ENCODE data around the gene GATAD2B.
"Not testable (repeated sequence)": the region's sequence is repeated elsewhere in the genome, so short reads cannot be mapped to it uniquely, and the experiment has no call there.

GATAD2B gene

GRCh38 chr1:153921803-153922075, 1.0 kb downstream of the GATAD2B start:
- POLR2A ChIA-PET = interaction anchor here (0.6 to 2.6 kb wide), 4 partner anchors 18 to 69 kb away, joined by 3 to 16 read pairs (median 6); partner anchors contain the start of genes DENND4B and RPS27
- DNase-seq (ENCODE audit: extremely low spot score) = no peak
- CTCF ChIA-PET = interaction anchor here (0.7 to 13.6 kb wide), 9 partner anchors 8 to 124 kb away, joined by 3 to 108 read pairs (median 5); partner anchors contain the start of genes DENND4B and JTB
- TF ChIP-seq CTCF (IDR thresholded peaks at IDR 0.05; ENCODE audit: control extremely low read depth, extremely low read depth, low read depth, missing control alignments) = no peak

GRCh38 chr1:153921080-153921802, 1.5 kb downstream of the GATAD2B start:
- no peak for TF ChIP-seq CTCF (IDR thresholded peaks at IDR 0.05; ENCODE audit: control extremely low read depth, extremely low read depth, low read depth, missing control alignments)
- no peak for DNase-seq (ENCODE audit: extremely low spot score)
- ChIA-PET CTCF (interaction anchor here (0.7 to 13.6 kb wide), 10 partner anchors 9 to 124 kb away, joined by 3 to 108 read pairs (median 5); partner anchors contain the start of genes DENND4B and JTB), POLR2A (interaction anchor here (0.6 to 2.6 kb wide), 3 partner anchors 19 to 25 kb away, joined by 3 to 16 read pairs (median 6); partner anchors contain the start of gene DENND4B)

- peak; percentile 57 for TF ChIP-seq CTCF (IDR thresholded peaks at IDR 0.05; ENCODE audit: control extremely low read depth, extremely low read depth, low read depth, missing control alignments)
- no peak for DNase-seq (ENCODE audit: extremely low spot score)
- ChIA-PET CTCF (interaction anchor here (0.8 to 13.6 kb wide), 14 partner anchors 10 to 415 kb away, joined by 3 to 108 read pairs (median 5); partner anchors contain the start of genes DENND4B and JTB), POLR2A (interaction anchor here (0.9 kb wide), 1 partner anchor 40 kb away, joined by 3 read pairs; no protein-coding TSS in a partner anchor)
Observed at GRCh38 chr1:153919876-153920852, 2.6 kb downstream of the GATAD2B start.

- ChIA-PET POLR2A (no interaction called here), CTCF (no interaction called here)
- no peak for DNase-seq (ENCODE audit: extremely low spot score)
- TF ChIP-seq CTCF (IDR thresholded peaks at IDR 0.05; ENCODE audit: control extremely low read depth, extremely low read depth, low read depth, missing control alignments) = no peak
Observed at GRCh38 chr1:153916297-153916696, 6.5 kb downstream of the GATAD2B start.

GRCh38 chr1:153912349-153912748, 10.4 kb downstream of the GATAD2B start:
- no peak for DNase-seq (ENCODE audit: extremely low spot score)
- TF ChIP-seq CTCF (IDR thresholded peaks at IDR 0.05; ENCODE audit: control extremely low read depth, extremely low read depth, low read depth, missing control alignments) = no peak
- CTCF ChIA-PET = interaction anchor here (0.9 to 2.0 kb wide), 2 partner anchors 29 to 115 kb away, joined by 3 to 8 read pairs; no protein-coding TSS in a partner anchor
- POLR2A ChIA-PET = no interaction called here

GRCh38 chr1:153910560-153910959, 12.2 kb downstream of the GATAD2B start:
- not testable (repeated sequence) for DNase-seq (ENCODE audit: extremely low spot score)
- CTCF ChIA-PET = interaction anchor here (1.4 to 2.3 kb wide), 6 partner anchors 9 to 113 kb away, joined by 5 to 8 read pairs (median 6); partner anchors contain the start of gene GATAD2B
- POLR2A ChIA-PET = interaction anchor here (0.6 kb wide), 2 partner anchors 9 to 10 kb away, joined by 7 to 10 read pairs; no protein-coding TSS in a partner anchor
